ENCODE data around the gene SERTAD2.

- TF ChIP-seq CTCF (IDR thresholded peaks at IDR 0.05; ENCODE audit: insufficient read depth, low read depth, low read length) (no peak), EZH2 (IDR thresholded peaks at IDR 0.05; ENCODE audit: insufficient read depth, low read length) (no peak)
These were observed 62.5 kb downstream of the SERTAD2 start for GRCh38 chr2:64591188-64591587.

Measured in astrocyte (in vitro differentiated cells and primary cell).